NCI-H510A (cell line): ENCODE results near the gene CDK5.

ENCODE experiments used
- DNase-seq: peaks from one replicate; lab custom pipeline; 2025; lab: John Stamatoyannopoulos, UW

Gene CDK5

GRCh38 chr7:151071032-151071866 is 13.6 kb upstream of the CDK5 start:
- no peak for DNase-seq

GRCh38 chr7:151070574-151070960 is 12.9 kb upstream of the CDK5 start:
- no peak for DNase-seq

- no peak for DNase-seq
These were observed 12.3 kb upstream of the CDK5 start for GRCh38 chr7:151069841-151070573.

- DNase-seq = no peak
These were observed 10.5 kb upstream of the CDK5 start for GRCh38 chr7:151068069-151068773.

- DNase-seq = no peak
These were observed 8.7 kb upstream of the CDK5 start for GRCh38 chr7:151066273-151066974.

- no peak for DNase-seq
These were observed 7.8 kb upstream of the CDK5 start for GRCh38 chr7:151065516-151065915.

GRCh38 chr7:151064993-151065392 is 7.3 kb upstream of the CDK5 start:
- no peak for DNase-seq

GRCh38 chr7:151064454-151064853 is 6.8 kb upstream of the CDK5 start:
- no peak for DNase-seq

- DNase-seq = no peak
These were observed 5.5 kb upstream of the CDK5 start for GRCh38 chr7:151063212-151063561.

- DNase-seq = no peak
These were observed 4.9 kb upstream of the CDK5 start for GRCh38 chr7:151062399-151063211.

GRCh38 chr7:151062111-151062398 is 4.4 kb upstream of the CDK5 start:
- DNase-seq = no peak

GRCh38 chr7:151061213-151062110 is 3.8 kb upstream of the CDK5 start:
- no peak for DNase-seq

GRCh38 chr7:151060416-151061212 is 2.9 kb upstream of the CDK5 start:
- DNase-seq = no peak

GRCh38 chr7:151060113-151060415 is 2.4 kb upstream of the CDK5 start:
- DNase-seq = no peak

- DNase-seq = no peak
These were observed 1.8 kb upstream of the CDK5 start, which contains the start of gene SLC4A2 for GRCh38 chr7:151059367-151060112. TSS of gene SLC4A2 (plus strand) at chr7:151059589. CDS start at chr7:151061988, 2,399 bp downstream.

- no peak for DNase-seq
These were observed 1.2 kb upstream of the CDK5 start for GRCh38 chr7:151058781-151059366.

GRCh38 chr7:151057989-151058780 is 488 bp upstream of the CDK5 start:
- DNase-seq = peak; percentile 95
